HG03457 (cell line): ENCODE results near the gene TUBB3.
"Not testable (repeated sequence)": the region's sequence is repeated elsewhere in the genome, so short reads cannot be mapped to it uniquely, and the experiment has no call there.

Source experiments
- ATAC-seq: cut with Tn5 transposase; IDR thresholded peaks from one replicate; pipeline ENCODE4 v1.9.1; 2021; ENCODE audit warnings: moderate number of reproducible peaks; ENCODE audit not compliant: unreplicated experiment

Gene TUBB3

GRCh38 chr16:89900885-89901284, 22.3 kb upstream of the TUBB3 start:
- no peak for ATAC-seq

GRCh38 chr16:89902980-89903379, 20.2 kb upstream of the TUBB3 start:
- ATAC-seq, result no peak

GRCh38 chr16:89903908-89904515, 19.1 kb upstream of the TUBB3 start:
- ATAC-seq, result no peak

- ATAC-seq, result no peak
Observed at GRCh38 chr16:89904606-89905510, 18.3 kb upstream of the TUBB3 start.

GRCh38 chr16:89905511-89906139, 17.5 kb upstream of the TUBB3 start:
- no peak for ATAC-seq

- ATAC-seq, result no peak
Observed at GRCh38 chr16:89906140-89907025, 16.8 kb upstream of the TUBB3 start.

GRCh38 chr16:89907055-89907814, 15.9 kb upstream of the TUBB3 start:
- ATAC-seq, result no peak

GRCh38 chr16:89908236-89908635, 14.9 kb upstream of the TUBB3 start:
- no peak for ATAC-seq

GRCh38 chr16:89909777-89910716, 13.1 kb upstream of the TUBB3 start:
- no peak for ATAC-seq

- ATAC-seq, result no peak
Observed at GRCh38 chr16:89910717-89911354, 12.3 kb upstream of the TUBB3 start.

- ATAC-seq, result no peak
Observed at GRCh38 chr16:89911375-89911774, 11.8 kb upstream of the TUBB3 start.

GRCh38 chr16:89912143-89912542, 11.0 kb upstream of the TUBB3 start:
- no peak for ATAC-seq

GRCh38 chr16:89912627-89913026, 10.5 kb upstream of the TUBB3 start:
- ATAC-seq, result no peak

- no peak for ATAC-seq
Observed at GRCh38 chr16:89913408-89914387, 9.4 kb upstream of the TUBB3 start.

GRCh38 chr16:89914642-89915285, 8.4 kb upstream of the TUBB3 start:
- not testable (repeated sequence) for ATAC-seq

- no peak for ATAC-seq
Observed at GRCh38 chr16:89915303-89916232, 7.6 kb upstream of the TUBB3 start.
